ENCODE results near the gene LINS1. TPM values are rescaled to one million over a fixed set of nuclear protein-coding genes. Genes with fewer than 3 reads are reported as not detected.

Gene LINS1
- total and polyA plus RNA-seq, 12 donors, result 4.7 to 12.2 (median 6.9) TPM

GRCh38 chr15:100560323-100560722, 41.7 kb downstream of the LINS1 start:
- intact Hi-C loops (cut with DNase I), result loop anchor here in 2 of 10 donors (10.0 kb wide), 2 partner anchors 206 to 626 kb away; no protein-coding TSS in a partner anchor
- no peak for DNase-seq
- H3K27me3 ChIP-seq, result no peaks in the 10 kb centered on the region
- no peak for ATAC-seq
- no peak for TF ChIP-seq CTCF (IDR thresholded peaks at IDR 0.05)
- H3K4me3 ChIP-seq, result no peak overlapping the region
- peaks cover 0 to 9% (median 0%) of the 10 kb centered on the region in 9 donors for H3K4me1 ChIP-seq
- H3K9me3 ChIP-seq, result peaks cover 0 to 4% (median 0%) of the 10 kb centered on the region in 11 donors
- H3K36me3 ChIP-seq, result no peaks in the 10 kb centered on the region
- no peak overlapping the region for H3K27ac ChIP-seq

GRCh38 chr15:100559330-100559729, 42.7 kb downstream of the LINS1 start:
- WGBS, 2 donors, result 88 to 90% methylated on average over 2 of the region's 2 CpGs
- no peak for TF ChIP-seq CTCF (IDR thresholded peaks at IDR 0.05)

GRCh38 chr15:100558771-100559254, 43.2 kb downstream of the LINS1 start:
- Histone ChIP-seq H3K27ac (no peak overlapping the region), H3K4me3 (no peak overlapping the region), H3K36me3 (no peaks in the 10 kb centered on the region), H3K9me3 (peaks cover 0 to 4% (median 0%) of the 10 kb centered on the region in 11 donors), H3K27me3 (no peaks in the 10 kb centered on the region), H3K4me1 (peaks cover 0 to 9% (median 0%) of the 10 kb centered on the region in 9 donors)
- ATAC-seq (peak in 2 of 8 donors; percentile 25 to 44), DNase-seq (no peak)
- TF ChIP-seq CTCF (IDR thresholded peaks at IDR 0.05), result no peak
- 92 to 95% methylated on average over 43 to 50 of the region's 50 CpGs for WGBS, 2 donors
- intact Hi-C loops (cut with DNase I), result no loop called here

More at GRCh38 chr15:100559330-100559729, 42.7 kb downstream of the LINS1 start:
- H3K4me3 ChIP-seq, result no peak overlapping the region
- peaks cover 0 to 4% (median 0%) of the 10 kb centered on the region in 11 donors for H3K9me3 ChIP-seq
- DNase-seq (no peak), ATAC-seq (peak in 1 of 8 donors; percentile 88)
- H3K27me3 ChIP-seq, result no peaks in the 10 kb centered on the region
- peaks cover 0 to 9% (median 0%) of the 10 kb centered on the region in 9 donors for H3K4me1 ChIP-seq
- intact Hi-C loops (cut with DNase I), result no loop called here
- H3K27ac ChIP-seq, result no peak overlapping the region
- no peaks in the 10 kb centered on the region for H3K36me3 ChIP-seq

- H3K4me1 ChIP-seq, result no peaks in the 10 kb centered on the region
- no peak overlapping the region for H3K4me3 ChIP-seq
- intact Hi-C loops (cut with DNase I), result no loop called here
- peaks cover 0 to under 1% (median 0%) of the 10 kb centered on the region in 11 donors for H3K9me3 ChIP-seq
- WGBS, 2 donors, result 93 to 94% methylated on average over 16 of the region's 16 CpGs
- no peak for TF ChIP-seq CTCF (IDR thresholded peaks at IDR 0.05)
- no peaks in the 10 kb centered on the region for H3K36me3 ChIP-seq
- ATAC-seq (no peak), DNase-seq (no peak)
- H3K27me3 ChIP-seq, result no peaks in the 10 kb centered on the region
- no peak overlapping the region for H3K27ac ChIP-seq
These were observed 48.5 kb downstream of the LINS1 start for GRCh38 chr15:100553468-100553867.
